Endothelial cell of umbilical vein (primary cell): Measurements from ENCODE around the gene CHMP4A. TPM values are rescaled to one million over a fixed set of nuclear protein-coding genes. Genes with fewer than 3 reads are reported as not detected.

Experiments
- BruUV-seq: library from RNA; stranded (reverse); fragments of 400-500 nt; replicated peaks from 2 replicates; lab custom pipeline; 2021; lab: Mats Ljungman, UMichigan
- CTCF ChIA-PET: fragments of 300-600, 350-600 bp; sonication (Branson Sonifier 250); formaldehyde crosslinking; loops from one replicate; lab custom pipeline; 2021; ENCODE audit warnings: antibody characterized with exemption, inconsistent platforms; lab: Charles Lee
- POLR2A ChIA-PET: fragments of 300-600, 350-600 bp; sonication (Branson Sonifier 250); formaldehyde crosslinking; loops from one replicate; lab custom pipeline; 2021; ENCODE audit warnings: antibody characterized with exemption, inconsistent platforms; lab: Charles Lee
- DNase-seq: peaks from one replicate; pipeline ENCODE4 v3.0.0-alpha.2; 2011; ENCODE audit warnings: low read depth, low spot score
- FAIRE-seq: peaks from 2 replicates; lab custom pipeline; 2011; peaks lifted over from hg19 to GRCh38; lab: Jason Lieb, UNC
- H2AFZ ChIP-seq: 2 replicates; pipeline ENCODE4 v1.6.0; 2012; ENCODE audit warnings: low read depth, low read length, control low read depth, inconsistent platforms
- H3K27ac ChIP-seq: 2 replicates; pipeline ENCODE4 v1.5.1; 2011; ENCODE audit warnings: low read depth, mild to moderate bottlenecking, control low read depth, low read length, moderate library complexity; ENCODE audit not compliant: insufficient read depth
- H3K27me3 ChIP-seq, 2 experiments: 2 replicates each; pipeline versions ENCODE4 v1.6.0 to v1.6.1; 2011; ENCODE audit warnings: low read length in 2 of 2, mixed read lengths in 1 of 2; ENCODE audit not compliant: control insufficient read depth in 2 of 2, insufficient read depth in 2 of 2
- H3K36me3 ChIP-seq, 2 experiments: 2 replicates in 1 of 2; 3 replicates in 1 of 2; pipeline ENCODE4 v1.5.1; 2011; ENCODE audit warnings: low read length in 2 of 2, mild to moderate bottlenecking in 1 of 2, moderate library complexity in 1 of 2; ENCODE audit not compliant: control insufficient read depth in 2 of 2, insufficient read depth in 2 of 2; ENCODE audit errors: extremely low read depth in 1 of 2
- H3K4me1 ChIP-seq: 3 replicates; pipeline ENCODE4 v1.5.1; 2011; ENCODE audit warnings: mild to moderate bottlenecking, low read length; ENCODE audit not compliant: control insufficient read depth, insufficient read depth; ENCODE audit errors: extremely low read depth
- H3K4me2 ChIP-seq: 2 replicates; pipeline ENCODE4 v1.6.1; 2011; ENCODE audit warnings: low read length, control low read depth, mixed read lengths; ENCODE audit not compliant: insufficient read depth
- H3K4me3 ChIP-seq, 3 experiments: fragments of 200-600 bp in 1 of 3; sonication (generic), shearing (Covaris generic) in 1 of 3; replicated peaks in 1 of 3; 2 replicates each; pipeline ENCODE4 v1.5.1; 2011 to 2016; ENCODE audit warnings: control low read depth in 3 of 3, low read length in 3 of 3, mild to moderate bottlenecking in 2 of 3, inconsistent platforms in 1 of 3, low read depth in 1 of 3, moderate library complexity in 1 of 3; ENCODE audit not compliant: insufficient read depth in 1 of 3
- H3K79me2 ChIP-seq: 2 replicates; pipeline ENCODE4 v1.6.0; 2012; ENCODE audit warnings: low read length, inconsistent platforms; ENCODE audit not compliant: control insufficient read depth, insufficient read depth
- H3K9ac ChIP-seq: replicated peaks from 2 replicates; pipeline ENCODE3; 2011; ENCODE audit warnings: low read length, control low read depth; ENCODE audit not compliant: insufficient read depth; ENCODE audit errors: extremely low read depth
- H3K9me1 ChIP-seq: replicated peaks from 3 replicates; pipeline ENCODE4 v1.6.0; 2011; ENCODE audit warnings: mild to moderate bottlenecking, low read length; ENCODE audit not compliant: control insufficient read depth, insufficient read depth; ENCODE audit errors: extremely low read depth
- H3K9me3 ChIP-seq: replicated peaks from 2 replicates; pipeline ENCODE4 v1.5.1; 2012; ENCODE audit warnings: low read length, inconsistent platforms; ENCODE audit not compliant: control insufficient read depth, insufficient read depth
- H4K20me1 ChIP-seq: replicated peaks from 2 replicates; pipeline ENCODE3; 2011; ENCODE audit warnings: mild to moderate bottlenecking, low read length; ENCODE audit not compliant: control insufficient read depth, insufficient read depth; ENCODE audit errors: extremely low read depth
- CTCF ChIP-seq, 2 donors: IDR thresholded peaks; 1 replicate in 1 of 2; 2 replicates in 1 of 2; pipeline ENCODE4 v1.5.1; 2011; ENCODE audit warnings: low read length in 2 of 2, mild to moderate bottlenecking in 2 of 2, moderate library complexity in 2 of 2, control low read depth in 1 of 2, inconsistent platforms in 1 of 2, low read depth in 1 of 2; ENCODE audit not compliant: insufficient read depth in 1 of 2; ENCODE audit errors: extremely low read depth in 1 of 2
- EZH2 ChIP-seq: IDR thresholded peaks from 2 replicates; pipeline ENCODE4 v1.6.1; 2012; ENCODE audit warnings: borderline replicate concordance, low read depth, mild to moderate bottlenecking, moderate library complexity, low read length, inconsistent platforms; ENCODE audit not compliant: severe bottlenecking
- FOS ChIP-seq: IDR thresholded peaks from 2 replicates; pipeline ENCODE4 v1.6.1; 2011; ENCODE audit warnings: mild to moderate bottlenecking, low read length, moderate library complexity, borderline replicate concordance; ENCODE audit not compliant: insufficient read depth
- GATA2 ChIP-seq: IDR thresholded peaks from 2 replicates; pipeline ENCODE4 v1.7.0; 2011; ENCODE audit warnings: low read depth, mild to moderate bottlenecking, moderate library complexity, mixed read lengths, low read length; ENCODE audit not compliant: insufficient read length, insufficient read depth
- JUN ChIP-seq: IDR thresholded peaks from 2 replicates; pipeline ENCODE4 v1.6.1; 2011; ENCODE audit warnings: borderline replicate concordance, low read depth; ENCODE audit not compliant: insufficient read length, insufficient read depth
- MAX ChIP-seq: IDR thresholded peaks from 2 replicates; pipeline ENCODE4 v1.6.1; 2011; ENCODE audit not compliant: insufficient read depth, insufficient read length
- MYC ChIP-seq: IDR thresholded peaks from one replicate; pipeline ENCODE4 v1.6.1; 2011; ENCODE audit warnings: mild to moderate bottlenecking, low read depth, low read length
- POLR2A ChIP-seq: IDR thresholded peaks from 2 replicates; pipeline ENCODE4 v1.6.1; 2012; ENCODE audit warnings: low read depth, mild to moderate bottlenecking, control low read depth, low read length
- POLR2AphosphoS5 ChIP-seq: IDR thresholded peaks from 2 replicates; pipeline ENCODE4 v1.6.1; 2012; ENCODE audit warnings: low read depth, mild to moderate bottlenecking, control low read depth, low read length, moderate library complexity; ENCODE audit not compliant: insufficient read depth
- dilution Hi-C: fragments of 300-500 bp; cut with MboI; formaldehyde crosslinking; loops from one replicate; pipeline ENCODE4 v1.15.0; 2019; ENCODE audit warnings: low sequenced_read_pairs; ENCODE audit not compliant: extremely low pct_ligation_motif_present
- intact Hi-C: fragments of 100-400 bp; cut with micrococcal nuclease; formaldehyde crosslinking; loops from one replicate; pipeline ENCODE4 v1.10.0; 2022
- polyA plus RNA-seq, 4 experiments: library from polyadenylated mRNA; depleted of rRNA in 3 of 4; stranded (reverse) in 3 of 4; unstranded in 1 of 4; fragments of >200 nt; gene quantifications; 2 replicates each; pipeline versions ENCODE4 v1.2.1 to v1.2.3, GENCODE V29; 2011 to 2012; ENCODE audit warnings: missing spikeins in 1 of 4
- total RNA-seq: library from RNA; stranded (reverse); gene quantifications from 2 replicates; pipeline ENCODE4 v1.2.3, GENCODE V29; 2021

Gene CHMP4A
- total and polyA plus RNA-seq, 2 donors (not counting 3 experiments of a cell fraction or from before 2014, with no cell fraction given) = 40.9 to 46.4 TPM

GRCh38 chr14:24243336-24243836 is 30.1 kb upstream of the CHMP4A start:
- FAIRE-seq (peak; percentile 63), DNase-seq (no peak)
- Histone ChIP-seq H3K9ac (peak overlapping the region; percentile 96), H3K9me3 (no peaks in the 10 kb centered on the region), H2AFZ (peak overlapping the region; percentile 67), H3K27me3 (no peaks in the 10 kb centered on the region), H3K4me1 (peaks cover 30% of the 10 kb centered on the region), H3K9me1 (no peaks in the 10 kb centered on the region), H3K4me3 (peak overlapping the region in 2 of 3 experiments; percentile 22 to 67), H4K20me1 (no peaks in the 10 kb centered on the region), H3K36me3 (peaks cover 5 to 16% of the 10 kb centered on the region in 2 experiments), H3K27ac (peak overlapping the region; percentile 98), H3K79me2 (peaks cover 22% of the 10 kb centered on the region), H3K4me2 (peak overlapping the region; percentile 84)
- POLR2A ChIA-PET = interaction anchor here (0.7 to 2.3 kb wide), 7 partner anchors 19 to 56 kb away, joined by 3 to 19 read pairs (median 8); partner anchors contain the start of genes CHMP4A, DHRS1, MDP1 and NOP9
- intact Hi-C loops = loop anchor here (1.0 to 2.0 kb wide), 4 partner anchors 28 to 123 kb away; partner anchors contain the start of gene RABGGTA
- no peak for TF ChIP-seq MYC
- TF ChIP-seq JUN = no peak
- no peak for TF ChIP-seq CTCF (IDR thresholded peaks at IDR 0.05; ENCODE audit: extremely low read depth in 1 of 2, insufficient read depth in 1 of 2, low read depth in 1 of 2, low read length in 2 of 2)
- TF ChIP-seq MAX = no peak
- no peak for TF ChIP-seq FOS
- no peak for TF ChIP-seq POLR2AphosphoS5
- TF ChIP-seq POLR2A = no peak
- TF ChIP-seq EZH2 = no peak
- TF ChIP-seq GATA2 = no peak
- no TSS peak for BruUV-seq
- CTCF ChIA-PET = interaction anchor here (0.6 to 13.0 kb wide), 22 partner anchors 9 to 193 kb away, joined by 3 to 199 read pairs (median 12); partner anchors contain the start of genes CHMP4A, CIDEB, DHRS1 and GMPR2
- dilution Hi-C loops = no loop called here
